ENCODE results near the gene KIAA1958.

- TF ChIP-seq GABPA (IDR thresholded peaks at IDR 0.05 in 1 of 2, conservative IDR thresholded peaks at IDR 0.05 in 1 of 2) = no peak
- no peak for TF ChIP-seq TAF1 (conservative IDR thresholded peaks at IDR 0.05)
- TF ChIP-seq CTCF (IDR thresholded peaks at IDR 0.05; ENCODE audit: low read depth, low read length, missing input control) = no peak
- no peak for TF ChIP-seq RAD21 (IDR thresholded peaks at IDR 0.05)
- TF ChIP-seq HNF4G (IDR thresholded peaks at IDR 0.05) = no peak
- no peak for TF ChIP-seq SP1 (IDR thresholded peaks at IDR 0.05)
- no peak for TF ChIP-seq REST (IDR thresholded peaks at IDR 0.05)
- TF ChIP-seq ZBTB33 (IDR thresholded peaks at IDR 0.05) = no peak
- no peak for TF ChIP-seq MAX (IDR thresholded peaks at IDR 0.05)
- TF ChIP-seq EGR1 (IDR thresholded peaks at IDR 0.05; ENCODE audit: low read depth in 2 of 2) = no peak
Measured at GRCh38 chr9:112604790-112605189, 118.2 kb downstream of the KIAA1958 start.

Measured in liver (tissue), 3 donors.